ENCODE data around the gene ATP5F1E.

DNA sequence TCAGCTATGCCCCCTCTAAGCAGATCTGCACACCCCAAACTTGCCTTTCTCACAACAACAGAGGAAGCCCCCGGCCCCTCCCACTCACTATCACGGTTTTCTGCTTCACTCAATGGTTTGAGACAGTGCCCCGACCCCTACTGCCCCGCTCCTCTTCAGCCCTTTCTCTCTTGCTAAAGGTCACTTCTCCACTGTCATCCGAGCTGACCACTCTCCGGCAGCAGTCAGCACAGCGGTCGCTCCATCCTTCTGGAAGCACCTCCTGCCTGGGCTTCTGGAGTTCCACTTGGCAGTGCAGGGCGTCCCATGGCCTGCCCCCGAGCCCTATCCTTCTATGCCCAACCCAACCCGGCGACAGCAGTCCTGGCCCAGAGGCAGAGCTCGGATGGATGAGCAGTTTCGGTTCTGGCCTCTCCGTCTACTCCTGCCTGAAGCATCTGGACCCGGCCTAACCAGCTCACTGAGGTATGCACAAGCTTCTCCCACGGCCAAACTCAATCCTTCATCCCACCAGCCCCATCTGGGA, 29.2 kb downstream of the ATP5F1E start:
- TF ChIP-seq PHF8 (IDR thresholded peaks at IDR 0.05; ENCODE audit: borderline replicate concordance, low read length): no peak
- no peak for TF ChIP-seq TCF7L2 (IDR thresholded peaks at IDR 0.05; ENCODE audit: low read depth, low read length)
- TF ChIP-seq, protein P1, sequence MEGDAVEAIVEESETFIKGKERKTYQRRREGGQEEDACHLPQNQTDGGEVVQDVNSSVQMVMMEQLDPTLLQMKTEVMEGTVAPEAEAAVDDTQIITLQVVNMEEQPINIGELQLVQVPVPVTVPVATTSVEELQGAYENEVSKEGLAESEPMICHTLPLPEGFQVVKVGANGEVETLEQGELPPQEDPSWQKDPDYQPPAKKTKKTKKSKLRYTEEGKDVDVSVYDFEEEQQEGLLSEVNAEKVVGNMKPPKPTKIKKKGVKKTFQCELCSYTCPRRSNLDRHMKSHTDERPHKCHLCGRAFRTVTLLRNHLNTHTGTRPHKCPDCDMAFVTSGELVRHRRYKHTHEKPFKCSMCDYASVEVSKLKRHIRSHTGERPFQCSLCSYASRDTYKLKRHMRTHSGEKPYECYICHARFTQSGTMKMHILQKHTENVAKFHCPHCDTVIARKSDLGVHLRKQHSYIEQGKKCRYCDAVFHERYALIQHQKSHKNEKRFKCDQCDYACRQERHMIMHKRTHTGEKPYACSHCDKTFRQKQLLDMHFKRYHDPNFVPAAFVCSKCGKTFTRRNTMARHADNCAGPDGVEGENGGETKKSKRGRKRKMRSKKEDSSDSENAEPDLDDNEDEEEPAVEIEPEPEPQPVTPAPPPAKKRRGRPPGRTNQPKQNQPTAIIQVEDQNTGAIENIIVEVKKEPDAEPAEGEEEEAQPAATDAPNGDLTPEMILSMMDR (IDR thresholded peaks at IDR 0.05 in 2 of 3, conservative IDR thresholded peaks at IDR 0.05 in 1 of 3; ENCODE audit: insufficient read depth in 2 of 3, low read depth in 1 of 3, low read length in 3 of 3): no peak
- no peak for TF ChIP-seq ZNF174 (CRISPR knock-in tag; IDR thresholded peaks at IDR 0.05)
- TF ChIP-seq CBX5 (IDR thresholded peaks at IDR 0.05; ENCODE audit: borderline replicate concordance, low read depth): no peak
- TF ChIP-seq POLR2AphosphoS5 (IDR thresholded peaks at IDR 0.05; ENCODE audit: control insufficient read depth, insufficient read depth, low read depth, low read length): no peak
- TF ChIP-seq, protein P2, sequence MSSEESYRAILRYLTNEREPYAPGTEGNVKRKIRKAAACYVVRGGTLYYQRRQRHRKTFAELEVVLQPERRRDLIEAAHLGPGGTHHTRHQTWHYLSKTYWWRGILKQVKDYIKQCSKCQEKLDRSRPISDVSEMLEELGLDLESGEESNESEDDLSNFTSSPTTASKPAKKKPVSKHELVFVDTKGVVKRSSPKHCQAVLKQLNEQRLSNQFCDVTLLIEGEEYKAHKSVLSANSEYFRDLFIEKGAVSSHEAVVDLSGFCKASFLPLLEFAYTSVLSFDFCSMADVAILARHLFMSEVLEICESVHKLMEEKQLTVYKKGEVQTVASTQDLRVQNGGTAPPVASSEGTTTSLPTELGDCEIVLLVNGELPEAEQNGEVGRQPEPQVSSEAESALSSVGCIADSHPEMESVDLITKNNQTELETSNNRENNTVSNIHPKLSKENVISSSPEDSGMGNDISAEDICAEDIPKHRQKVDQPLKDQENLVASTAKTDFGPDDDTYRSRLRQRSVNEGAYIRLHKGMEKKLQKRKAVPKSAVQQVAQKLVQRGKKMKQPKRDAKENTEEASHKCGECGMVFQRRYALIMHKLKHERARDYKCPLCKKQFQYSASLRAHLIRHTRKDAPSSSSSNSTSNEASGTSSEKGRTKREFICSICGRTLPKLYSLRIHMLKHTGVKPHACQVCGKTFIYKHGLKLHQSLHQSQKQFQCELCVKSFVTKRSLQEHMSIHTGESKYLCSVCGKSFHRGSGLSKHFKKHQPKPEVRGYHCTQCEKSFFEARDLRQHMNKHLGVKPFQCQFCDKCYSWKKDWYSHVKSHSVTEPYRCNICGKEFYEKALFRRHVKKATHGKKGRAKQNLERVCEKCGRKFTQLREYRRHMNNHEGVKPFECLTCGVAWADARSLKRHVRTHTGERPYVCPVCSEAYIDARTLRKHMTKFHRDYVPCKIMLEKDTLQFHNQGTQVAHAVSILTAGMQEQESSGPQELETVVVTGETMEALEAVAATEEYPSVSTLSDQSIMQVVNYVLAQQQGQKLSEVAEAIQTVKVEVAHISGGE (CRISPR knock-in tag; IDR thresholded peaks at IDR 0.05): no peak
- no peak for TF ChIP-seq SIN3A (IDR thresholded peaks at IDR 0.05; ENCODE audit: borderline replicate concordance in 2 of 2, control insufficient read depth in 1 of 2, low read depth in 2 of 2, low read length in 2 of 2)
- no peak for TF ChIP-seq RHOXF2B (CRISPR knock-in tag; conservative IDR thresholded peaks at IDR 0.05)
- TF ChIP-seq, protein P3, sequence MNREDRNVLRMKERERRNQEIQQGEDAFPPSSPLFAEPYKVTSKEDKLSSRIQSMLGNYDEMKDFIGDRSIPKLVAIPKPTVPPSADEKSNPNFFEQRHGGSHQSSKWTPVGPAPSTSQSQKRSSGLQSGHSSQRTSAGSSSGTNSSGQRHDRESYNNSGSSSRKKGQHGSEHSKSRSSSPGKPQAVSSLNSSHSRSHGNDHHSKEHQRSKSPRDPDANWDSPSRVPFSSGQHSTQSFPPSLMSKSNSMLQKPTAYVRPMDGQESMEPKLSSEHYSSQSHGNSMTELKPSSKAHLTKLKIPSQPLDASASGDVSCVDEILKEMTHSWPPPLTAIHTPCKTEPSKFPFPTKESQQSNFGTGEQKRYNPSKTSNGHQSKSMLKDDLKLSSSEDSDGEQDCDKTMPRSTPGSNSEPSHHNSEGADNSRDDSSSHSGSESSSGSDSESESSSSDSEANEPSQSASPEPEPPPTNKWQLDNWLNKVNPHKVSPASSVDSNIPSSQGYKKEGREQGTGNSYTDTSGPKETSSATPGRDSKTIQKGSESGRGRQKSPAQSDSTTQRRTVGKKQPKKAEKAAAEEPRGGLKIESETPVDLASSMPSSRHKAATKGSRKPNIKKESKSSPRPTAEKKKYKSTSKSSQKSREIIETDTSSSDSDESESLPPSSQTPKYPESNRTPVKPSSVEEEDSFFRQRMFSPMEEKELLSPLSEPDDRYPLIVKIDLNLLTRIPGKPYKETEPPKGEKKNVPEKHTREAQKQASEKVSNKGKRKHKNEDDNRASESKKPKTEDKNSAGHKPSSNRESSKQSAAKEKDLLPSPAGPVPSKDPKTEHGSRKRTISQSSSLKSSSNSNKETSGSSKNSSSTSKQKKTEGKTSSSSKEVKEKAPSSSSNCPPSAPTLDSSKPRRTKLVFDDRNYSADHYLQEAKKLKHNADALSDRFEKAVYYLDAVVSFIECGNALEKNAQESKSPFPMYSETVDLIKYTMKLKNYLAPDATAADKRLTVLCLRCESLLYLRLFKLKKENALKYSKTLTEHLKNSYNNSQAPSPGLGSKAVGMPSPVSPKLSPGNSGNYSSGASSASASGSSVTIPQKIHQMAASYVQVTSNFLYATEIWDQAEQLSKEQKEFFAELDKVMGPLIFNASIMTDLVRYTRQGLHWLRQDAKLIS (CRISPR knock-in tag; IDR thresholded peaks at IDR 0.05): no peak
- TF ChIP-seq BRCA1 (IDR thresholded peaks at IDR 0.05): no peak
- TF ChIP-seq BRCA1 (CRISPR knock-in tag; IDR thresholded peaks at IDR 0.05): no peak
